HG03342 (cell line): ENCODE results near the gene DDA1.

Experiments
- ATAC-seq: cut with Tn5 transposase; IDR thresholded peaks from one replicate; pipeline ENCODE4 v1.9.1; 2021; ENCODE audit warnings: mild to moderate bottlenecking, moderate library complexity; ENCODE audit not compliant: unreplicated experiment

DDA1 gene

GRCh38 chr19:17311455-17312188, 2.3 kb downstream of the DDA1 start:
- no peak for ATAC-seq

- ATAC-seq = no peak
Observed at GRCh38 chr19:17312189-17313113, 3.1 kb downstream of the DDA1 start.

GRCh38 chr19:17314007-17314593, 4.7 kb downstream of the DDA1 start:
- no peak for ATAC-seq

GRCh38 chr19:17318966-17319365, 9.6 kb downstream of the DDA1 start:
- no peak for ATAC-seq

- ATAC-seq = no peak
Observed at GRCh38 chr19:17319473-17320238, 10.3 kb downstream of the DDA1 start.

GRCh38 chr19:17320435-17320834, 11.1 kb downstream of the DDA1 start:
- ATAC-seq = no peak

- ATAC-seq = no peak
Observed at GRCh38 chr19:17321655-17322489, 12.5 kb downstream of the DDA1 start.

- no peak for ATAC-seq
Observed at GRCh38 chr19:17322854-17323253, 13.5 kb downstream of the DDA1 start.

- ATAC-seq = no peak
Observed at GRCh38 chr19:17323300-17323963, 14.1 kb downstream of the DDA1 start.

- no peak for ATAC-seq
Observed at GRCh38 chr19:17323964-17324332, 14.6 kb downstream of the DDA1 start.

GRCh38 chr19:17324357-17325114, 15.2 kb downstream of the DDA1 start:
- no peak for ATAC-seq

- ATAC-seq = no peak
Observed at GRCh38 chr19:17325133-17325532, 15.8 kb downstream of the DDA1 start.

- ATAC-seq = no peak
Observed at GRCh38 chr19:17325881-17326594, 16.7 kb downstream of the DDA1 start.

- no peak for ATAC-seq
Observed at GRCh38 chr19:17326595-17326966, 17.2 kb downstream of the DDA1 start.

GRCh38 chr19:17327068-17327653, 17.8 kb downstream of the DDA1 start:
- no peak for ATAC-seq

- no peak for ATAC-seq
Observed at GRCh38 chr19:17327654-17328516, 18.5 kb downstream of the DDA1 start.
